H1 (cell line): Measurements from ENCODE around the gene SLC52A3. TPM values are rescaled to one million over a fixed set of nuclear protein-coding genes. Genes with fewer than 3 reads are reported as not detected.

Experiments used
- CTCF ChIA-PET: fragments of 300-600 bp; sonication (Branson Sonifier 250); formaldehyde crosslinking; loops from one replicate; lab custom pipeline; 2021; ENCODE audit not compliant: partially characterized antibody; lab: Charles Lee
- POLR2A ChIA-PET: fragments of 300-600 bp; sonication (Branson Sonifier 250); formaldehyde crosslinking; loops from one replicate; lab custom pipeline; 2021; ENCODE audit warnings: inconsistent platforms; ENCODE audit not compliant: partially characterized antibody; lab: Charles Lee
- DNase-seq, 2 experiments: peaks; one replicate each; pipeline versions ENCODE4 v3.0.0 to v3.0.0-alpha.2; 2010 to 2022; ENCODE audit warnings: low spot score in 2 of 2, low read depth in 1 of 2, mixed read lengths in 1 of 2
- FAIRE-seq: peaks from 2 replicates; lab custom pipeline; 2011; peaks lifted over from hg19 to GRCh38; lab: Jason Lieb, UNC
- H2AFZ ChIP-seq: 2 replicates; pipeline ENCODE4 v1.8.1; 2012; ENCODE audit warnings: low read length, inconsistent platforms
- H2AK5ac ChIP-seq: 2 replicates; pipeline ENCODE4 v1.6.1; 2013; ENCODE audit warnings: low read depth, low read length
- H2BK120ac ChIP-seq: replicated peaks from 2 replicates; pipeline ENCODE3; 2013; ENCODE audit warnings: low read depth, low read length, inconsistent platforms
- H2BK12ac ChIP-seq: 2 replicates; pipeline ENCODE4 v1.6.1; 2013; ENCODE audit warnings: low read depth, low read length
- H2BK15ac ChIP-seq: 2 replicates; pipeline ENCODE4 v1.6.1; 2013; ENCODE audit warnings: low read length
- H2BK20ac ChIP-seq: 2 replicates; pipeline ENCODE4 v1.6.1; 2013; ENCODE audit warnings: low read length
- H2BK5ac ChIP-seq: 2 replicates; pipeline ENCODE4 v1.6.1; 2013; ENCODE audit warnings: low read depth, low read length
- H3K14ac ChIP-seq: 2 replicates; pipeline ENCODE4 v1.6.1; 2013; ENCODE audit warnings: inconsistent platforms; ENCODE audit not compliant: insufficient read length
- H3K18ac ChIP-seq: 2 replicates; pipeline ENCODE4 v1.6.1; 2013; ENCODE audit warnings: low read length; ENCODE audit errors: extremely low read depth
- H3K23ac ChIP-seq: 2 replicates; pipeline ENCODE4 v1.6.1; 2013; ENCODE audit warnings: inconsistent platforms; ENCODE audit not compliant: insufficient read length
- H3K23me2 ChIP-seq: 2 replicates; pipeline ENCODE4 v1.6.1; 2013; ENCODE audit warnings: low read depth, low read length
- H3K27ac ChIP-seq: 2 replicates; pipeline ENCODE4 v1.6.1; 2011; ENCODE audit warnings: low read depth, low read length, inconsistent platforms
- H3K27me3 ChIP-seq, 4 experiments: replicated peaks in 1 of 4; 1 replicate in 1 of 4; 2 replicates in 3 of 4; pipeline versions ENCODE4 v1.6.1 to v1.8.1; 2011 to 2013; ENCODE audit warnings: low read length in 3 of 4, mild to moderate bottlenecking in 3 of 4, inconsistent platforms in 2 of 4, mixed read lengths in 2 of 4, moderate library complexity in 1 of 4; ENCODE audit not compliant: control insufficient read depth in 3 of 4, insufficient read depth in 3 of 4; ENCODE audit errors: extremely low read depth in 1 of 4
- H3K36me3 ChIP-seq, 4 experiments: 2 replicates each; pipeline versions ENCODE4 v1.6.1 to v1.8.1; 2011 to 2013; ENCODE audit warnings: mild to moderate bottlenecking in 4 of 4, low read length in 3 of 4, moderate library complexity in 2 of 4, control low read depth in 1 of 4, inconsistent platforms in 1 of 4; ENCODE audit not compliant: insufficient read depth in 4 of 4, control insufficient read depth in 2 of 4
- H3K4ac ChIP-seq: replicated peaks from 2 replicates; pipeline ENCODE3; 2013; ENCODE audit warnings: low read length, low read depth, mixed read lengths, inconsistent platforms; ENCODE audit not compliant: insufficient read length
- H3K4me1 ChIP-seq, 4 experiments: replicated peaks in 1 of 4; 1 replicate in 1 of 4; 2 replicates in 3 of 4; pipeline versions ENCODE4 v1.6.1 to v1.8.1; 2011 to 2013; ENCODE audit warnings: low read length in 3 of 4, inconsistent platforms in 2 of 4, mixed read lengths in 1 of 4; ENCODE audit not compliant: insufficient read depth in 4 of 4, control insufficient read depth in 3 of 4
- H3K4me2 ChIP-seq, 2 experiments: 2 replicates each; pipeline versions ENCODE4 v1.6.1 to v1.8.1; 2011 to 2013; ENCODE audit warnings: low read depth in 2 of 2, low read length in 2 of 2, control low read depth in 1 of 2, inconsistent platforms in 1 of 2, mild to moderate bottlenecking in 1 of 2; ENCODE audit not compliant: insufficient read depth in 1 of 2
- H3K4me3 ChIP-seq, 4 experiments: fragments of 200-600, 300-600 bp in 1 of 4; sonication (generic), shearing (Covaris generic), sonication (Bioruptor Twin) in 1 of 4; 2 replicates each; pipeline versions ENCODE4 v1.5.1 to v1.8.1; 2011 to 2016; ENCODE audit warnings: low read length in 4 of 4, low read depth in 3 of 4, control low read depth in 2 of 4, inconsistent platforms in 2 of 4, mild to moderate bottlenecking in 2 of 4, mixed read lengths in 1 of 4, moderate library complexity in 1 of 4; ENCODE audit not compliant: insufficient read depth in 2 of 4; ENCODE audit errors: extremely low read depth in 1 of 4
- H3K56ac ChIP-seq: replicated peaks from 2 replicates; pipeline ENCODE3; 2013; ENCODE audit warnings: low read depth, mild to moderate bottlenecking, mixed read lengths, low read length, inconsistent platforms; ENCODE audit not compliant: insufficient read length
- H3K79me1 ChIP-seq: 2 replicates; pipeline ENCODE4 v1.6.1; 2013; ENCODE audit warnings: low read depth, low read length, control low read depth
- H3K79me2 ChIP-seq, 2 experiments: 2 replicates each; pipeline versions ENCODE4 v1.6.1 to v1.8.1; 2012 to 2013; ENCODE audit warnings: low read length in 2 of 2, mild to moderate bottlenecking in 2 of 2, inconsistent platforms in 1 of 2; ENCODE audit not compliant: insufficient read depth in 2 of 2, control insufficient read depth in 1 of 2
- H3K9ac ChIP-seq, 4 experiments: replicated peaks in 1 of 4; 1 replicate in 1 of 4; 2 replicates in 3 of 4; pipeline versions ENCODE4 v1.6.1 to v1.8.1; 2011 to 2013; ENCODE audit warnings: low read depth in 3 of 4, low read length in 3 of 4, control low read depth in 2 of 4, mild to moderate bottlenecking in 2 of 4, moderate library complexity in 2 of 4, inconsistent platforms in 1 of 4; ENCODE audit errors: extremely low read depth in 1 of 4
- H3K9me3 ChIP-seq, 2 experiments: 2 replicates each; pipeline versions ENCODE4 v1.6.1 to v1.8.1; 2012 to 2013; ENCODE audit warnings: mild to moderate bottlenecking in 2 of 2, moderate library complexity in 2 of 2, control low read depth in 1 of 2, inconsistent platforms in 1 of 2, low read depth in 1 of 2, low read length in 1 of 2, mixed read lengths in 1 of 2; ENCODE audit not compliant: insufficient read depth in 2 of 2
- H4K20me1 ChIP-seq, 2 experiments: replicated peaks in 1 of 2; 2 replicates each; pipeline versions ENCODE3 to v1.8.1; 2011 to 2013; ENCODE audit warnings: inconsistent platforms in 2 of 2, low read length in 2 of 2, mild to moderate bottlenecking in 1 of 2; ENCODE audit not compliant: insufficient read depth in 2 of 2, control insufficient read depth in 1 of 2
- H4K5ac ChIP-seq: 2 replicates; pipeline ENCODE4 v1.6.1; 2013; ENCODE audit warnings: low read length, low read depth, mixed read lengths, inconsistent platforms; ENCODE audit not compliant: insufficient read length
- H4K8ac ChIP-seq: 2 replicates; pipeline ENCODE4 v1.8.0; 2013; ENCODE audit warnings: mild to moderate bottlenecking, moderate library complexity, low read length, inconsistent platforms; ENCODE audit not compliant: insufficient read depth; ENCODE audit errors: extremely low read depth
- H4K91ac ChIP-seq: replicated peaks from 2 replicates; pipeline ENCODE3; 2013; ENCODE audit warnings: low read length, mixed read lengths, inconsistent platforms; ENCODE audit not compliant: insufficient read length
- CHD2 ChIP-seq: IDR thresholded peaks from 2 replicates; pipeline ENCODE4 v1.6.1; 2012; ENCODE audit warnings: low read length, improper control_type of control experiment
- CREB1 ChIP-seq: IDR thresholded peaks from 2 replicates; pipeline ENCODE4 v1.6.1; 2012; ENCODE audit warnings: inconsistent platforms
- E2F6 ChIP-seq: IDR thresholded peaks from 2 replicates; pipeline ENCODE4 v1.6.1; 2012; ENCODE audit warnings: inconsistent platforms
- KDM5A ChIP-seq: fragments of 200-600 bp; IDR thresholded peaks from 2 replicates; pipeline ENCODE4 v1.7.1; 2012; ENCODE audit warnings: mild to moderate bottlenecking, low read length, inconsistent platforms, mixed read lengths
- RAD21 ChIP-seq, 2 experiments: IDR thresholded peaks in 1 of 2; conservative IDR thresholded peaks in 1 of 2; 2 replicates each; pipeline ENCODE4 v1.6.1; 2011; ENCODE audit warnings: low read depth in 2 of 2, low read length in 2 of 2, improper control_type of control experiment in 1 of 2, inconsistent platforms in 1 of 2, mild to moderate bottlenecking in 1 of 2, moderate library complexity in 1 of 2
- RBBP5 ChIP-seq: IDR thresholded peaks from 2 replicates; pipeline ENCODE4 v1.7.1; 2012; ENCODE audit warnings: low read depth, mild to moderate bottlenecking, inconsistent platforms, low read length, moderate library complexity, borderline replicate concordance
- RNF2 ChIP-seq: fragments of 200-900, 300-1000 bp; sonication (generic); IDR thresholded peaks from 2 replicates; pipeline ENCODE4 v1.7.1; 2016; ENCODE audit warnings: borderline replicate concordance, low read depth, mild to moderate bottlenecking, antibody characterized with exemption, low read length; ENCODE audit not compliant: poor library complexity, severe bottlenecking; ENCODE audit errors: missing control alignments
- SRF ChIP-seq: IDR thresholded peaks from 2 replicates; pipeline ENCODE4 v1.6.1; 2011; ENCODE audit warnings: mild to moderate bottlenecking, low read depth, low read length, moderate library complexity
- YY1 ChIP-seq: IDR thresholded peaks from 2 replicates; pipeline ENCODE4 v1.6.1; 2011; ENCODE audit warnings: low read depth, mild to moderate bottlenecking, low read length
- WGBS, 2 experiments: shearing (Covaris generic) in 1 of 2; methylation state at CpG; one replicate each; pipeline versions ENCODE4 v1.1.6 to v1.1.7; 2013 to 2015; ENCODE audit warnings: low lambda C conversion rate in 2 of 2, mixed read lengths in 2 of 2, inconsistent platforms in 1 of 2, low coverage in 1 of 2, missing lambda C conversion rate in 1 of 2; ENCODE audit not compliant: insufficient replicate concordance in 2 of 2, insufficient coverage in 1 of 2, insufficient read length in 1 of 2; ENCODE audit errors: extremely low coverage in 1 of 2, missing lambda C conversion rate in 1 of 2; 5-methylcytosine and 5-hydroxymethylcytosine counted together
- polyA plus RNA-seq, 7 experiments: library from polyadenylated mRNA; depleted of rRNA in 3 of 7; stranded (reverse) in 5 of 7; unstranded in 2 of 7; fragments of >200 nt in 5 of 7; fragments of 200-250 nt in 2 of 7; gene quantifications; 1 replicate in 5 of 7; 2 replicates in 1 of 7; 4 replicates in 1 of 7; pipeline versions ENCODE4 v1.2.1 to v1.2.3, GENCODE V29; 2011 to 2013; ENCODE audit warnings: missing spikeins in 2 of 7, mixed read lengths in 2 of 7
- total RNA-seq: library from RNA; stranded (reverse); fragmentation: NEBNext Ultra II Directional; extraction: Animal tissue kit (Norgen Biotek cat#: 25700); gene quantifications from 2 replicates; pipeline ENCODE4 v1.2.1, GENCODE V29; 2021
- TF ChIP-seq, protein P1 (sequence below): IDR thresholded peaks from 2 replicates; pipeline ENCODE4 v1.6.1; 2011; ENCODE audit warnings: low read length, improper control_type of control experiment

Gene SLC52A3
- total and polyA plus RNA-seq, 2 of the 8 experiments (the other 6 are each of a cell fraction or from before 2014, with no cell fraction given) = 2.3 to 4.2 TPM

GRCh38 chr20:757506-757905 is 10.8 kb downstream of the SLC52A3 start:
- H3K23me2 ChIP-seq = no peaks in the 10 kb centered on the region
- no peak overlapping the region for H3K23ac ChIP-seq
- H3K36me3 ChIP-seq = no peaks in the 10 kb centered on the region
- H3K27ac ChIP-seq = no peak overlapping the region
- no peaks in the 10 kb centered on the region for H3K9me3 ChIP-seq
- no peak overlapping the region for H4K5ac ChIP-seq
- H3K4me1 ChIP-seq = peaks cover 0 to 3% (median under 1%) of the 10 kb centered on the region in 4 experiments; a peak in 3 of 7 replicates
- no peak overlapping the region for H3K4ac ChIP-seq
- no peak overlapping the region for H3K9ac ChIP-seq
- no peaks in the 10 kb centered on the region for H4K20me1 ChIP-seq
- H3K4me3 ChIP-seq = no peak overlapping the region
- no peak overlapping the region for H2BK15ac ChIP-seq
- H2AK5ac ChIP-seq = no peak overlapping the region
- no peak overlapping the region for H4K8ac ChIP-seq
- no peak overlapping the region for H2BK20ac ChIP-seq
- no peak overlapping the region for H4K91ac ChIP-seq
- no peak for DNase-seq
- no peak overlapping the region for H2BK120ac ChIP-seq
- no peak overlapping the region for H3K14ac ChIP-seq
- no peak overlapping the region for H2BK12ac ChIP-seq
- no peak for FAIRE-seq
- H2AFZ ChIP-seq = no peak overlapping the region
- no peak overlapping the region for H2BK5ac ChIP-seq
- no peak overlapping the region for H3K4me2 ChIP-seq
- POLR2A ChIA-PET = interaction anchor here (0.7 kb wide), 1 partner anchor 19 kb away, joined by 5 read pairs; no protein-coding TSS in a partner anchor
- H3K79me1 ChIP-seq = no peaks in the 10 kb centered on the region
- CTCF ChIA-PET = interaction anchor here (1.1 to 1.5 kb wide), 2 partner anchors 8 to 11 kb away, joined by 3 read pairs; partner anchors contain the start of gene SLC52A3
- no peak for TF ChIP-seq RBBP5
- TF ChIP-seq YY1 = no peak
- no peak for TF ChIP-seq RNF2
- TF ChIP-seq E2F6 = no peak
- no peak for TF ChIP-seq RAD21 (IDR thresholded peaks at IDR 0.05 in 1 of 2, conservative IDR thresholded peaks at IDR 0.05 in 1 of 2; ENCODE audit: low read depth in 2 of 2, low read length in 2 of 2)
- TF ChIP-seq, protein P1, sequence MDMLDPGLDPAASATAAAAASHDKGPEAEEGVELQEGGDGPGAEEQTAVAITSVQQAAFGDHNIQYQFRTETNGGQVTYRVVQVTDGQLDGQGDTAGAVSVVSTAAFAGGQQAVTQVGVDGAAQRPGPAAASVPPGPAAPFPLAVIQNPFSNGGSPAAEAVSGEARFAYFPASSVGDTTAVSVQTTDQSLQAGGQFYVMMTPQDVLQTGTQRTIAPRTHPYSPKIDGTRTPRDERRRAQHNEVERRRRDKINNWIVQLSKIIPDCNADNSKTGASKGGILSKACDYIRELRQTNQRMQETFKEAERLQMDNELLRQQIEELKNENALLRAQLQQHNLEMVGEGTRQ = no peak
- no peak for TF ChIP-seq KDM5A
- TF ChIP-seq CREB1 = no peak
- TF ChIP-seq SRF = no peak
- TF ChIP-seq CHD2 = no peak
- no peak overlapping the region for H3K18ac ChIP-seq
- no peaks in the 10 kb centered on the region for H3K79me2 ChIP-seq
- H3K56ac ChIP-seq = no peak overlapping the region
- H3K27me3 ChIP-seq = peaks cover 2 to 9% (median 8%) of the 10 kb centered on the region in 4 experiments; a peak in 6 of 7 replicates
- 85% methylated on average over 2 of the region's 3 CpGs; no CpG with 5 or more reads in 1 of the 2 experiments for WGBS, 2 experiments
